Measurements from ENCODE around the gene SPEG. TPM values are rescaled to one million over a fixed set of nuclear protein-coding genes. Genes with fewer than 3 reads are reported as not detected.

SPEG gene
- polyA plus RNA-seq, 3 donors, result not detected

DNA sequence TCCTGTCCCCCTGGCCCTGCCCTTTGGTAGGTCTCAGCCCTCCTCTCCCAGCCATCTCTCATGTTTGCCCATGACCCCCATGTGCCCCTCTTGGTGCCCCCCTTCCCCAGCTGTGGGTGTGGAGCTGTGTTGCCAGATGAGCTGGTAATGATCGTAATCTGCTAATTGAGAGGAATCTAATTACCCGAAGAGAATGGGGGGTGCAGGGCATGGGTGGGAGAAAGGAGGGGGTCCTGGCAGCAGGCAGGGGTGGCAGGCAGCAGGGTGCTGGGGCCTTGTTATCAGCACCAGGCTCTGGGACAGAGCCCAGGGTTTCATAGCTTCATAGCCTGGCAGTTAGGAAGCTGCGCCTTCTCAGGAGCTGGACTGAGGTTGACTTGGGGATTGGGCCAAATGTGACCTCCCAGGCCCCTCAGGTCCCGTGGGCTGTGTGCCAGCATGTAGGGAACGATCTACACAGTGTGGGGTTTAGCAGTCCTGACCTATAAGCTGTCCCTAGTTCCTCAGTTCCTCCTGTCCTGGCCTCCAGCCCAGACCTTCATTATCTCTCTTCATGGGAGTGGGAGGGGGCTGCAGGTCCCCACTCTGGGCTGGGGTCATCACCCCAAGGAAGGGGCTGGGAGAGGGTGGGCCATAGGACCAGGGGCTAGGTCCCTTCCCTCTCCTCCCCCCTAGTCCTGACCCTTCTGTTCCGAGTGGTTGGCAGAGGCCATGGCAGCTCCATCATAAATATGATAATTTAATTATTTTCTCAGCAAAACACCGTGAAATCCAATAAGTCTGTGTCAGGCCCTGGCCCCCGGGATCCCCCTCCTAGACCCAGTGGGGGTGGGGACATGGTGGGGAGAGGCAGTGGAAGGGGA, 73.2 kb downstream of the SPEG start:
- H4K20me1 ChIP-seq (ENCODE audit: insufficient read depth, low read length), result peaks cover 6% of the 10 kb centered on the region
- TF ChIP-seq, protein P1, sequence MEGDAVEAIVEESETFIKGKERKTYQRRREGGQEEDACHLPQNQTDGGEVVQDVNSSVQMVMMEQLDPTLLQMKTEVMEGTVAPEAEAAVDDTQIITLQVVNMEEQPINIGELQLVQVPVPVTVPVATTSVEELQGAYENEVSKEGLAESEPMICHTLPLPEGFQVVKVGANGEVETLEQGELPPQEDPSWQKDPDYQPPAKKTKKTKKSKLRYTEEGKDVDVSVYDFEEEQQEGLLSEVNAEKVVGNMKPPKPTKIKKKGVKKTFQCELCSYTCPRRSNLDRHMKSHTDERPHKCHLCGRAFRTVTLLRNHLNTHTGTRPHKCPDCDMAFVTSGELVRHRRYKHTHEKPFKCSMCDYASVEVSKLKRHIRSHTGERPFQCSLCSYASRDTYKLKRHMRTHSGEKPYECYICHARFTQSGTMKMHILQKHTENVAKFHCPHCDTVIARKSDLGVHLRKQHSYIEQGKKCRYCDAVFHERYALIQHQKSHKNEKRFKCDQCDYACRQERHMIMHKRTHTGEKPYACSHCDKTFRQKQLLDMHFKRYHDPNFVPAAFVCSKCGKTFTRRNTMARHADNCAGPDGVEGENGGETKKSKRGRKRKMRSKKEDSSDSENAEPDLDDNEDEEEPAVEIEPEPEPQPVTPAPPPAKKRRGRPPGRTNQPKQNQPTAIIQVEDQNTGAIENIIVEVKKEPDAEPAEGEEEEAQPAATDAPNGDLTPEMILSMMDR (IDR thresholded peaks at IDR 0.05), result no peak
- no peak overlapping the region for H2AFZ ChIP-seq (ENCODE audit: insufficient read depth, low read depth, low read length, poor library complexity, severe bottlenecking)
- 82% methylated on average over 5 of the region's 8 CpGs for WGBS (ENCODE audit: insufficient coverage)
- peaks cover 34 to 49% (median 45%) of the 10 kb centered on the region in 3 donors for H3K27me3 Mint-ChIP-seq (ENCODE audit: low read depth in 3 of 3)
- no peak overlapping the region for H3K4me2 ChIP-seq (replicated peaks; ENCODE audit: extremely low read depth, low read length, poor library complexity, severe bottlenecking)
- H3K36me3 Mint-ChIP-seq, result peaks cover 46 to 49% of the 10 kb centered on the region in 2 donors
- H3K4me3 ChIP-seq (replicated peaks in 1 of 3; ENCODE audit: low read depth in 2 of 3, low read length in 3 of 3), result no peak overlapping the region
- peak overlapping the region in 1 of 2 donors; percentile 48 for H3K4me3 Mint-ChIP-seq
- no peak for DNase-seq
- intact Hi-C loops (cut with micrococcal nuclease), result no loop called here
- H3K27ac Mint-ChIP-seq, result no peak overlapping the region
- no peaks in the 10 kb centered on the region for H3K4me1 ChIP-seq (ENCODE audit: control insufficient read depth in 1 of 2, insufficient read depth in 2 of 2, low read length in 2 of 2)
- peaks cover 23 to 43% of the 10 kb centered on the region in 2 donors for H3K27me3 ChIP-seq (ENCODE audit: control insufficient read depth in 2 of 2, insufficient read depth in 2 of 2, low read length in 2 of 2)
- no peak overlapping the region for H3K27ac ChIP-seq (ENCODE audit: low read depth in 1 of 2, low read length in 2 of 2)
- H3K79me2 ChIP-seq (ENCODE audit: insufficient read depth, low read length), result no peaks in the 10 kb centered on the region
- H3K9me3 Mint-ChIP-seq, result peaks cover 2 to 16% (median 12%) of the 10 kb centered on the region in 7 donors
- H3K36me3 ChIP-seq (replicated peaks in 1 of 2; ENCODE audit: control insufficient read depth in 1 of 2, insufficient read depth in 2 of 2, low read length in 2 of 2), result peaks cover 38 to 48% of the 10 kb centered on the region in 2 donors
- peaks cover 14% of the 10 kb centered on the region for H3K4me1 Mint-ChIP-seq
- H3K9ac ChIP-seq (ENCODE audit: insufficient read depth, low read length, poor library complexity, severe bottlenecking), result no peak overlapping the region
- peaks cover 6 to 15% of the 10 kb centered on the region in 2 donors for H3K9me3 ChIP-seq (replicated peaks in 1 of 2; ENCODE audit: control insufficient read depth in 1 of 2, insufficient read depth in 1 of 2, low read length in 2 of 2)

DNA sequence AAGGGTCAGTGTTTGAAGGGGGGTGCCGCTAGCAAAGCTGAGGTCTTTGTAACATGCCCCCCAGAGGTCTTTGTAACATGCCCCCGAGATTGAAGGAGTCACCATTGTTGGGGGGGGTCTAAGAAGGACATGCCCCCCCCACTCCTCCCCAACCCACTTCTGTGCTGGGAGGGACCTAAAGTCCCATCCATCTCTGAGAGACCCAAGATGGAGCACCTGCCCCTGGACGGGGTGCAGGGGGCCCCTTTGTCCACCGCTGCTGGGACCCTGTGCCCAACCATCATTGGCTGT, 73.7 kb downstream of the SPEG start:
- DNase-seq, result no peak
- TF ChIP-seq, protein P1 (IDR thresholded peaks at IDR 0.05), result no peak
- H3K9me3 Mint-ChIP-seq, result peaks cover 2 to 20% (median 14%) of the 10 kb centered on the region in 7 donors
- H3K27ac ChIP-seq (ENCODE audit: low read depth in 1 of 2, low read length in 2 of 2), result no peak overlapping the region
- H3K4me2 ChIP-seq (replicated peaks; ENCODE audit: extremely low read depth, low read length, poor library complexity, severe bottlenecking), result no peak overlapping the region
- H3K27me3 Mint-ChIP-seq (ENCODE audit: low read depth in 3 of 3), result peaks cover 40 to 55% (median 50%) of the 10 kb centered on the region in 3 donors
- no peaks in the 10 kb centered on the region for H3K4me1 ChIP-seq (ENCODE audit: control insufficient read depth in 1 of 2, insufficient read depth in 2 of 2, low read length in 2 of 2)
- peaks cover 6% of the 10 kb centered on the region for H4K20me1 ChIP-seq (ENCODE audit: insufficient read depth, low read length)
- no peaks in the 10 kb centered on the region for H3K79me2 ChIP-seq (ENCODE audit: insufficient read depth, low read length)
- H3K36me3 ChIP-seq (replicated peaks in 1 of 2; ENCODE audit: control insufficient read depth in 1 of 2, insufficient read depth in 2 of 2, low read length in 2 of 2), result peaks cover 37 to 42% of the 10 kb centered on the region in 2 donors
- peaks cover 6 to 19% of the 10 kb centered on the region in 2 donors for H3K9me3 ChIP-seq (replicated peaks in 1 of 2; ENCODE audit: control insufficient read depth in 1 of 2, insufficient read depth in 1 of 2, low read length in 2 of 2)
- H3K9ac ChIP-seq (ENCODE audit: insufficient read depth, low read length, poor library complexity, severe bottlenecking), result no peak overlapping the region
- no peak overlapping the region for H3K27ac Mint-ChIP-seq
- intact Hi-C loops (cut with micrococcal nuclease), result no loop called here
- peaks cover 45% of the 10 kb centered on the region in 2 donors for H3K36me3 Mint-ChIP-seq
- peaks cover 26 to 48% of the 10 kb centered on the region in 2 donors for H3K27me3 ChIP-seq (ENCODE audit: control insufficient read depth in 2 of 2, insufficient read depth in 2 of 2, low read length in 2 of 2)
- peaks cover 14% of the 10 kb centered on the region for H3K4me1 Mint-ChIP-seq
- no peak overlapping the region for H3K4me3 Mint-ChIP-seq
- WGBS (ENCODE audit: insufficient coverage), result 60% methylated on average over 1 of the region's 4 CpGs
- no peak overlapping the region for H3K4me3 ChIP-seq (replicated peaks in 1 of 3; ENCODE audit: low read depth in 2 of 3, low read length in 3 of 3)
- no peak overlapping the region for H2AFZ ChIP-seq (ENCODE audit: insufficient read depth, low read depth, low read length, poor library complexity, severe bottlenecking)
